H1 (cell line): ENCODE results near the gene PCDHGA2. TPM values are rescaled to one million over a fixed set of nuclear protein-coding genes. Genes with fewer than 3 reads are reported as not detected.

Experiments used
- CTCF ChIA-PET: fragments of 300-600 bp; sonication (Branson Sonifier 250); formaldehyde crosslinking; loops from one replicate; lab custom pipeline; 2021; ENCODE audit not compliant: partially characterized antibody; lab: Charles Lee
- POLR2A ChIA-PET: fragments of 300-600 bp; sonication (Branson Sonifier 250); formaldehyde crosslinking; loops from one replicate; lab custom pipeline; 2021; ENCODE audit warnings: inconsistent platforms; ENCODE audit not compliant: partially characterized antibody; lab: Charles Lee
- DNase-seq, 2 experiments: peaks; one replicate each; pipeline versions ENCODE4 v3.0.0 to v3.0.0-alpha.2; 2010 to 2022; ENCODE audit warnings: low spot score in 2 of 2, low read depth in 1 of 2, mixed read lengths in 1 of 2
- FAIRE-seq: peaks from 2 replicates; lab custom pipeline; 2011; peaks lifted over from hg19 to GRCh38; lab: Jason Lieb, UNC
- H2AFZ ChIP-seq: 2 replicates; pipeline ENCODE4 v1.8.1; 2012; ENCODE audit warnings: low read length, inconsistent platforms
- H2AK5ac ChIP-seq: 2 replicates; pipeline ENCODE4 v1.6.1; 2013; ENCODE audit warnings: low read depth, low read length
- H2BK120ac ChIP-seq: replicated peaks from 2 replicates; pipeline ENCODE3; 2013; ENCODE audit warnings: low read depth, low read length, inconsistent platforms
- H2BK12ac ChIP-seq: 2 replicates; pipeline ENCODE4 v1.6.1; 2013; ENCODE audit warnings: low read depth, low read length
- H2BK15ac ChIP-seq: 2 replicates; pipeline ENCODE4 v1.6.1; 2013; ENCODE audit warnings: low read length
- H2BK20ac ChIP-seq: 2 replicates; pipeline ENCODE4 v1.6.1; 2013; ENCODE audit warnings: low read length
- H2BK5ac ChIP-seq: 2 replicates; pipeline ENCODE4 v1.6.1; 2013; ENCODE audit warnings: low read depth, low read length
- H3K14ac ChIP-seq: 2 replicates; pipeline ENCODE4 v1.6.1; 2013; ENCODE audit warnings: inconsistent platforms; ENCODE audit not compliant: insufficient read length
- H3K18ac ChIP-seq: 2 replicates; pipeline ENCODE4 v1.6.1; 2013; ENCODE audit warnings: low read length; ENCODE audit errors: extremely low read depth
- H3K23ac ChIP-seq: 2 replicates; pipeline ENCODE4 v1.6.1; 2013; ENCODE audit warnings: inconsistent platforms; ENCODE audit not compliant: insufficient read length
- H3K23me2 ChIP-seq: 2 replicates; pipeline ENCODE4 v1.6.1; 2013; ENCODE audit warnings: low read depth, low read length
- H3K27ac ChIP-seq: 2 replicates; pipeline ENCODE4 v1.6.1; 2011; ENCODE audit warnings: low read depth, low read length, inconsistent platforms
- H3K27me3 ChIP-seq, 4 experiments: replicated peaks in 1 of 4; 1 replicate in 1 of 4; 2 replicates in 3 of 4; pipeline versions ENCODE4 v1.6.1 to v1.8.1; 2011 to 2013; ENCODE audit warnings: low read length in 3 of 4, mild to moderate bottlenecking in 3 of 4, inconsistent platforms in 2 of 4, mixed read lengths in 2 of 4, moderate library complexity in 1 of 4; ENCODE audit not compliant: control insufficient read depth in 3 of 4, insufficient read depth in 3 of 4; ENCODE audit errors: extremely low read depth in 1 of 4
- H3K36me3 ChIP-seq, 4 experiments: 2 replicates each; pipeline versions ENCODE4 v1.6.1 to v1.8.1; 2011 to 2013; ENCODE audit warnings: mild to moderate bottlenecking in 4 of 4, low read length in 3 of 4, moderate library complexity in 2 of 4, control low read depth in 1 of 4, inconsistent platforms in 1 of 4; ENCODE audit not compliant: insufficient read depth in 4 of 4, control insufficient read depth in 2 of 4
- H3K4ac ChIP-seq: replicated peaks from 2 replicates; pipeline ENCODE3; 2013; ENCODE audit warnings: low read length, low read depth, mixed read lengths, inconsistent platforms; ENCODE audit not compliant: insufficient read length
- H3K4me1 ChIP-seq, 4 experiments: replicated peaks in 1 of 4; 1 replicate in 1 of 4; 2 replicates in 3 of 4; pipeline versions ENCODE4 v1.6.1 to v1.8.1; 2011 to 2013; ENCODE audit warnings: low read length in 3 of 4, inconsistent platforms in 2 of 4, mixed read lengths in 1 of 4; ENCODE audit not compliant: insufficient read depth in 4 of 4, control insufficient read depth in 3 of 4
- H3K4me2 ChIP-seq, 2 experiments: 2 replicates each; pipeline versions ENCODE4 v1.6.1 to v1.8.1; 2011 to 2013; ENCODE audit warnings: low read depth in 2 of 2, low read length in 2 of 2, control low read depth in 1 of 2, inconsistent platforms in 1 of 2, mild to moderate bottlenecking in 1 of 2; ENCODE audit not compliant: insufficient read depth in 1 of 2
- H3K4me3 ChIP-seq, 4 experiments: fragments of 200-600, 300-600 bp in 1 of 4; sonication (generic), shearing (Covaris generic), sonication (Bioruptor Twin) in 1 of 4; 2 replicates each; pipeline versions ENCODE4 v1.5.1 to v1.8.1; 2011 to 2016; ENCODE audit warnings: low read length in 4 of 4, low read depth in 3 of 4, control low read depth in 2 of 4, inconsistent platforms in 2 of 4, mild to moderate bottlenecking in 2 of 4, mixed read lengths in 1 of 4, moderate library complexity in 1 of 4; ENCODE audit not compliant: insufficient read depth in 2 of 4; ENCODE audit errors: extremely low read depth in 1 of 4
- H3K56ac ChIP-seq: replicated peaks from 2 replicates; pipeline ENCODE3; 2013; ENCODE audit warnings: low read depth, mild to moderate bottlenecking, mixed read lengths, low read length, inconsistent platforms; ENCODE audit not compliant: insufficient read length
- H3K79me1 ChIP-seq: 2 replicates; pipeline ENCODE4 v1.6.1; 2013; ENCODE audit warnings: low read depth, low read length, control low read depth
- H3K79me2 ChIP-seq, 2 experiments: 2 replicates each; pipeline versions ENCODE4 v1.6.1 to v1.8.1; 2012 to 2013; ENCODE audit warnings: low read length in 2 of 2, mild to moderate bottlenecking in 2 of 2, inconsistent platforms in 1 of 2; ENCODE audit not compliant: insufficient read depth in 2 of 2, control insufficient read depth in 1 of 2
- H3K9ac ChIP-seq, 4 experiments: replicated peaks in 1 of 4; 1 replicate in 1 of 4; 2 replicates in 3 of 4; pipeline versions ENCODE4 v1.6.1 to v1.8.1; 2011 to 2013; ENCODE audit warnings: low read depth in 3 of 4, low read length in 3 of 4, control low read depth in 2 of 4, mild to moderate bottlenecking in 2 of 4, moderate library complexity in 2 of 4, inconsistent platforms in 1 of 4; ENCODE audit errors: extremely low read depth in 1 of 4
- H3K9me3 ChIP-seq, 2 experiments: 2 replicates each; pipeline versions ENCODE4 v1.6.1 to v1.8.1; 2012 to 2013; ENCODE audit warnings: mild to moderate bottlenecking in 2 of 2, moderate library complexity in 2 of 2, control low read depth in 1 of 2, inconsistent platforms in 1 of 2, low read depth in 1 of 2, low read length in 1 of 2, mixed read lengths in 1 of 2; ENCODE audit not compliant: insufficient read depth in 2 of 2
- H4K20me1 ChIP-seq, 2 experiments: replicated peaks in 1 of 2; 2 replicates each; pipeline versions ENCODE3 to v1.8.1; 2011 to 2013; ENCODE audit warnings: inconsistent platforms in 2 of 2, low read length in 2 of 2, mild to moderate bottlenecking in 1 of 2; ENCODE audit not compliant: insufficient read depth in 2 of 2, control insufficient read depth in 1 of 2
- H4K5ac ChIP-seq: 2 replicates; pipeline ENCODE4 v1.6.1; 2013; ENCODE audit warnings: low read length, low read depth, mixed read lengths, inconsistent platforms; ENCODE audit not compliant: insufficient read length
- H4K8ac ChIP-seq: 2 replicates; pipeline ENCODE4 v1.8.0; 2013; ENCODE audit warnings: mild to moderate bottlenecking, moderate library complexity, low read length, inconsistent platforms; ENCODE audit not compliant: insufficient read depth; ENCODE audit errors: extremely low read depth
- H4K91ac ChIP-seq: replicated peaks from 2 replicates; pipeline ENCODE3; 2013; ENCODE audit warnings: low read length, mixed read lengths, inconsistent platforms; ENCODE audit not compliant: insufficient read length
- BCL11A ChIP-seq, 2 experiments: IDR thresholded peaks; one replicate each; pipeline ENCODE4 v1.6.1; 2011; ENCODE audit warnings: low read depth in 2 of 2, low read length in 2 of 2, mild to moderate bottlenecking in 2 of 2
- polyA plus RNA-seq, 7 experiments: library from polyadenylated mRNA; depleted of rRNA in 3 of 7; stranded (reverse) in 5 of 7; unstranded in 2 of 7; fragments of >200 nt in 5 of 7; fragments of 200-250 nt in 2 of 7; gene quantifications; 1 replicate in 5 of 7; 2 replicates in 1 of 7; 4 replicates in 1 of 7; pipeline versions ENCODE4 v1.2.1 to v1.2.3, GENCODE V29; 2011 to 2013; ENCODE audit warnings: missing spikeins in 2 of 7, mixed read lengths in 2 of 7
- total RNA-seq: library from RNA; stranded (reverse); fragmentation: NEBNext Ultra II Directional; extraction: Animal tissue kit (Norgen Biotek cat#: 25700); gene quantifications from 2 replicates; pipeline ENCODE4 v1.2.1, GENCODE V29; 2021

The PCDHGA2 gene
- total and polyA plus RNA-seq, 2 of the 8 experiments (the other 6 are each of a cell fraction or from before 2014, with no cell fraction given) = 0.32 to 0.39 TPM

DNA sequence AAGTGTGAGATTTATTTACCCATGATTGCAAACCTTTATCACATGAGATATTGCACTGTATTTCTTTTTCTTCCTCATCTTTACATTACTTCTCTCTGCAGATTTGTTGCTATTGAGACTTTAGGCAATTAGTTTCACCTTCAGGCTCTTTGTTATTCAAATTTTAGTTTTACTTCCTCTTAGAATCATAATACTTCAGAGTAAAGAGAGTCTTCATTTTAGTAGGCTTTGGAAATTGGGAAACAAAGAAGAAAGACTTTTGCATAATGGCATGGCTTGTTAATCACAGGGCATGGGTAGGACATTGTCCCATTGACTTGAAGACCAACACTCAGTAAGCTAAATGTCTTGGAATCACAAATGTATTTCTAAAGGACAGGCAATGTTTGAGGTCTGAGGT, 24.2 kb downstream of the PCDHGA2 start:
- no peak overlapping the region for H3K9ac ChIP-seq
- CTCF ChIA-PET = interaction anchor here (0.9 to 1.6 kb wide), 6 partner anchors 8 to 175 kb away, joined by 3 to 7 read pairs (median 4); partner anchors contain the start of genes PCDHGA2 and PCDHGB1
- H3K4ac ChIP-seq = no peak overlapping the region
- no peak overlapping the region for H4K91ac ChIP-seq
- no peak overlapping the region for H2BK15ac ChIP-seq
- FAIRE-seq (no peak), DNase-seq (no peak)
- peak overlapping the region in 1 of 4 experiments; percentile 40; a peak in 1 of 8 replicates for H3K4me3 ChIP-seq
- H3K4me1 ChIP-seq = peaks cover 0 to 3% (median under 1%) of the 10 kb centered on the region in 4 experiments; a peak in 1 of 7 replicates
- no peak overlapping the region for H2AK5ac ChIP-seq
- H3K79me2 ChIP-seq = no peaks in the 10 kb centered on the region
- H3K9me3 ChIP-seq = peaks cover 43 to 51% of the 10 kb centered on the region in 2 experiments
- H3K27ac ChIP-seq = no peak overlapping the region
- no peak overlapping the region for H3K56ac ChIP-seq
- no peaks in the 10 kb centered on the region for H3K27me3 ChIP-seq
- H4K5ac ChIP-seq = no peak overlapping the region
- no peak overlapping the region for H3K14ac ChIP-seq
- H2BK20ac ChIP-seq = no peak overlapping the region
- TF ChIP-seq BCL11A (IDR thresholded peaks at IDR 0.05; ENCODE audit: low read depth in 2 of 2, low read length in 2 of 2) = no peak
- no peaks in the 10 kb centered on the region for H4K20me1 ChIP-seq
- no peak overlapping the region for H3K23ac ChIP-seq
- no peak overlapping the region for H2BK12ac ChIP-seq
- H2BK5ac ChIP-seq = no peak overlapping the region
- no peak overlapping the region for H2AFZ ChIP-seq
- H3K18ac ChIP-seq = no peak overlapping the region
- no peak overlapping the region for H4K8ac ChIP-seq
- H3K79me1 ChIP-seq = no peaks in the 10 kb centered on the region
- H2BK120ac ChIP-seq = no peak overlapping the region
- POLR2A ChIA-PET = no interaction called here
- H3K4me2 ChIP-seq = no peak overlapping the region
- H3K23me2 ChIP-seq = no peaks in the 10 kb centered on the region
- H3K36me3 ChIP-seq = peaks cover 0 to 8% (median 3%) of the 10 kb centered on the region in 4 experiments; a peak in 3 of 8 replicates
